GM21381 (cell line): Measurements from ENCODE around the gene PARD6B.
A peak's percentile ranks its signal among the peaks of the same experiment; 100 is the strongest.
"Not testable (repeated sequence)": the region's sequence is repeated elsewhere in the genome, so short reads cannot be mapped to it uniquely, and the experiment has no call there.

Experiments used
- ATAC-seq: cut with Tn5 transposase; IDR thresholded peaks from one replicate; pipeline ENCODE4 v1.9.1; 2021; ENCODE audit warnings: mild to moderate bottlenecking, moderate library complexity; ENCODE audit not compliant: unreplicated experiment

PARD6B gene

DNA sequence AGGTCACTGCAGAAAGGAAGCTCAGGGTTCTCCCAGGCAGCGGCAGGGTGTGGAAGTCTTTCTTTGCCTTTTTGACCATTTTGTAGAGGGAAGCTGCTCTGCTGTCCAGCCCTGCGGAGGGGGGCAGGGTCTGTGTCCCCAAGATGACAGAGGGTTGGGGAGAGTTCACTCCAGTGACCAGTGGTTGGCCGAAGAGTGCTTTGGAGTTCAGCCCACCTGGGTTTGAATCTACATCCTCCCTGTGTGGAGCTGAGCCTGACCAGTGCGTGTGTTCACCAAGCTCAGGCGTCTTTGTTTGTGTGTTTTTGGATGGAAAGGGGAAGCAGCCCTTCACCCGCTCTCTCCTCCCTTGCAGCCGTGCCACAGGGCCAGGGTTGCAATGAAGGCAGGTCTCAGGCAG lies 37.6 kb downstream of the PARD6B start:
- ATAC-seq: not testable (repeated sequence)

DNA sequence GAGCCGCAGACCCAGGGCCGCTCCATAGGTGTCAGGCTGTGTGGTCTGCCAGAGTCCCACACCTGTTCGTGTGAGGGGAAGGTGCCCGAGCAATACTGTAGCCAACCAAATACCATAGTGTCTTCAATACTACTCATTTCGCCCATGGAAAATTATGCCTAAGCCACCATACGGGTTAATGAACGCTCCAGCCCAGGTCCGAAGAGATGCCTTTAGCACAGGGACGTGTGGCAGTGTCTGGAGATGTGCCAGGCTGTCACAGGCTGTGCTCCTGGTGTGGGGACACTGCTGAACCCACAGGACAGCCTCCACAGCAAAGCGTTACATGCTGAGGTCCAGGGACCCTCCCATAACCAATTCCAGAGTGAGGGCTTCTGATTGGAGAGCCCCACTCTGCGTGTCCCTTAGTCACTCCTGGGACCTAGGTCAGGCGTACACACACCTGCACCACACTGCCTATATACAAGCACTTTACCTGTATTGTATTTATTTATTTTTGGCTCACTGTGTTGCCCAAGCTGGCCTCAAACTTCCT lies 38.2 kb downstream of the PARD6B start:
- ATAC-seq: not testable (repeated sequence)

DNA sequence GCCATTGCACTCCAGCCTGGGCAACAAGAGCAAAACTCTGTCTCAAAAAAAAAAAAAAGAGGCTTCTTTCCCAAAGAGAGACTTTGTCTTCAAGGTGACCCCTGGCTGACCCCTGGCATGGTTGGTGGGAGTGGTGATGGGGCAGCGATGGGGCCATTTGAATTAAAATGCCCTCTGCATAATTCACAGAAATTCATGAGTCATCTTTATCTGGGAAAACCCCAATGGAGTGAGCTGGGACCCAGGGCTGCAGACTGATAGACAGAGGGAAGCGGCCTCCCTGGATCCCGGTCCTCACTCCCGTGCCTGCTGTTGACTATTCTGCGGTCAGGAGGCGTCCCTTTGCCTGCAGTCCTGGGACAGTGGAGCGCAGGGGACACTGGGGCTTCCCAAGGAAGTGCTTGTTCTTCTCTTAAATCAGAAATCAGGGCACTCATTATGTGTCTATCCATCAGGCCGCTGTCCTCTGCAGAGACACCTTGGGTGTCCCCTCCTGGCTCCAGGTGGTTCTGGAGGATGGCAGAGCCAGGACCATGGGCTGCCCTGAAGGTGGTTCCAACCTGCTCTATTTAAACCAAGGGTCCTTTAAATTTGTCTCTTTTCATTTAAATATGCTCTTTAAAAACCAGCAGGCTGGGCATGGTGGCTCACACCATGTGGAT lies 40.2 kb downstream of the PARD6B start:
- ATAC-seq: not testable (repeated sequence)

DNA sequence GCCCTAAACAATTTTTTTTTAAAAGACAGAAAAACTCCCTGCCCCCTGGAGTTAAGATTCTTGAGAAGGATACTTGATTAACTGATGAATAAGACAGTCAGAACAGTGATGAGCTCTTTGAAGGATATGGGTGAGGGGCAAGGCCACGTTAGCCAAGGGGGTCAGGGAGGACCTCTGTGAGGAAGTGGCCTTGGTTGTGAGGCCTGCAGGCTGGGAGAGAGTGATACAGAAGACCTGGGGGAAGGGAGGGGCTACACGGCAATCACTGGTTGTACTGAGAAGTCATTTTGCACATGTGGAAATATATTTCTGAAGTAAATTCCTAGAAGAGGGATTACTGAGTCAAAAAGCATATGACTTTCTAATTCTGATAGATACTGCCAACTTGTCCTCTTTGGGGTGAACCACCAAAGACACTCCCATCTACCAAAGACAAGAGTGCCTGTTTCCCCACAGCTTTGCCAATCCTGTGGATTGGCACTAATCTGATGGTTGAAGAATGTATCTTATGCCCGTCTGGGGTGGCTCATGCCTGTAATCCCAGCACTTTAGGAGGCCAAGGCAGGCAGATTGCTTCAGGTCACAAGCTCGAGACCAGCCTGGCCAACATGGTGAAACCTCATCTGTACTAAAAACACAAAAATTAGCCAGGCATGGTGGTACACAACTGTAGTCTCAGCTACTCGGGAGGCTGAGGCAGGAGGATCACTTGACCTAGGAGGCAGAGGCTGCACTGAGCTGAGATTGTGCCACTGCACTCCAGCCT lies 41.2 kb downstream of the PARD6B start:
- ATAC-seq: no peak

DNA sequence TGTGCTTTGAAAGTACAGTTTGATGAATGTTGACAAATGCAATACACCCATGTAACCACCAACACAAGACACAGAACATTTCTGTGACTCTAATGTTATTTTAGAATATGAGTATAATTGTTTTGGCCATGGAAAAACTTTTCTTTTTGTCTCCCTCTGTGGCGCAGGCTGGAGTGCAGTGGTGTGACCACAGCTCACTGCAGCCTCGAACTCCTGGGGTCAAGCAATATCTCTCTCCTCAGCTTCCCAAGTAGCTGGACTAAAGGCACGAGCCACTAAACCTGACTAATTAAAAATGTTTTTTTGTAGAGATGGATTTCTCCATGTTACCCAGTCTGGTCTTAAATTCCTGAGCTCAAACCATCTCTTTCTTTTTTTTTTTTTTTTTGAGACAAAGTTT lies 43.1 kb downstream of the PARD6B start:
- no peak for ATAC-seq

DNA sequence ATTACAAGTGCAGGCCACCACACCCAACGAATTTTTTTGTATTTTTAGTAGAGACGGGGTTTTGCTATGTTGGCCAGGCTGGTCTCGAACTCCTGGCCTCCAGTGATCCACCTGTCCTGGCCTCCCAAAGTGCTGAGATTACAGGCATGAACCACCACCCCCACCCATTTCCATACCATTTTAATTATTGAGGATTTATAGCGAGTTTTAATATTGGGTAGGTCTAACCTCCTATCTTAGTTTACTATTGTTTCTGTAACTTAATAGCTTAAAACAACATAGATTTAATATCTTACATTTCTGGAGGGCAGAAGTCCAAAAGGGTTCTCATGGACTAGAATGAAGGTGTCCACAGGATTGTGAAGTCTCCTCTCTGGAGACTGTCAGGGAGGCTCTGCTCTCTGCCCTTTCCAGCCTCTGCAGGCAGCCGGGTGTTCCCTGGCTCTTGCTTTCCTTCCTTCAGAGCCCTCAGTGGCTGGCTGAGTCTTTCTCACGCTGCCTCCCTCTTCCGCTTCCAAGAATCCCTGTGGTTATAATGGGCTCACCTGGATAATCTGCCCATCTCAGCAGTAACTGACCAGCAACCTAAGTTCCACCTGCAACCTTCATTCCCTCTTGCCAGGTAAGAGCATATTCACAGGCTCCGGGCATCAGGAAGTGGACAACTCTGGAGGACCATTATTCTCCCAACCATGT lies 44.9 kb downstream of the PARD6B start:
- no peak for ATAC-seq

DNA sequence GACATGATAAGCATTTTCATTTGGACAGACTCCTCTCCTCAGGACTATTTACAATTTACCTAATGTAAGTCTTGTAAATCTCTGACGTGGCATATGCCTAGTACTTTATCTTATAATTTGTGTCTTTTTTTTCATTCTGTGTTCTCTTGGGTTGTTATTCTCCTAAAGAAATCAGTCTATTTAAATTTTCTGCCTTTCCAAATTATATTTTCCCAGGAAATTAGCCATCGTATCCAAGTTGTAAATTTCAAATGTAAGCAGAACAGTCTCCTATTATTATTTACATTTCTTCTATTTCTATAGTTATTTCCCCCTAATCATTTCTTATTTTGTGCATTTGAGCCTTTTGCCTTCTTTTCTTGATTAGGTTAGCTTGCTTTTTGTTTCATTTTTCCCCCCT lies 46.0 kb downstream of the PARD6B start:
- no peak for ATAC-seq

DNA sequence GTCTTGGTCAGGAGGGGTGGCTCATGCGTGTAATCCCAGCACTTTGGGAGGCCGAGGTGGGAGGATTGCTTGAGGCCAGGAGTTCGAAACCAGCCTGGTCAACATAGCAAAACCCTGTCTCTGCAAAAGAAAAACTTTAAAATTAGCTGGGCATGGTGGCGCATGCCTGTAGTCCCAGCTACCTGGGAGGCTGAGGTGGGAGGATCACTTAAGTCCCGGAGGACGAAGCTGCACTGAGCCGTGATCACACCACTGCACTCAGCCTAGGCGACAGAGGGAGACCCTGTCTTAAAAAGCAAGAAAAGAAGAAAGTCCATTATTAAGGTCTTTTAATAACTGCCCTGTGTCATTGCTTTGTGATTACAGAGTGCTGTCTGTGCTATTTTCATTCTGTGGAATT lies 47.6 kb downstream of the PARD6B start:
- not testable (repeated sequence) for ATAC-seq

DNA sequence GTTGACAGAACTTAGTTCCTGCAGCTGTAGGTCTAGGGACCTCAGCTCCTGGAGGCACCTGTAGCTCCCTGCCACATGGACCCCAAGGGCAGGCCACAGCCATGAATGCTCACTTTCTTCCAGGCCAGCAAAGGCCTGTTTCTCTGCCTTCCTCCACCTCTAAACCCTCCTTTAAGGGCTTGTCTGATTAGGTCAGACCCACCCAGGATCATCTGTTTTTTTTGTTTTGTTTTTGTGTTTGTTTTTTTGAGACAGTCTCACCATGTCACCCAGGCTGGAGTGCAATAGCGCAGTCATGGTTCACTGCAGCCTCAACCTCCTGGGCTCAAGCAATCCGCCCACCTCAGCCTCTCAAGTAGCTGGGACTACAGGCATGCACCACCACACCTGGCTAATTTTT lies 52.0 kb downstream of the PARD6B start:
- no peak for ATAC-seq

DNA sequence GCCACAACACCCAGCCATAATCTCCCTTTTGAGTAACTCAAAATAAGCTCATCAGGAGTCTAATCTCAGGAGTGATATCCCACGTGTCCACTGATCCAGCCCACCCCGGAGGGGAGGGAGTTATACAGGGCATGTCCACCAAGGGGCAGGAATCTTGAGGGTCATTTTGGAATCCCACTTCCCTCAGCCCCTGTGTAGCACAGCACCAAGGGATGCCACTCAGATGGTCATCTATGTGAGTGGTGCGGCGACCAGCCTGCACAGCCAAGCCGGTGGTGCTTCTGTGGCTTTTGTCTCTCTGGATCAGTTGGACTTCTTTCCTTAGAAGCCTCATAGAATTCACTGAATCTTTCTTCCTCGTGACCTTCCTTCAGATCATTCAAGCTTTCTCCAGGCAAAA lies 52.5 kb downstream of the PARD6B start:
- no peak for ATAC-seq

DNA sequence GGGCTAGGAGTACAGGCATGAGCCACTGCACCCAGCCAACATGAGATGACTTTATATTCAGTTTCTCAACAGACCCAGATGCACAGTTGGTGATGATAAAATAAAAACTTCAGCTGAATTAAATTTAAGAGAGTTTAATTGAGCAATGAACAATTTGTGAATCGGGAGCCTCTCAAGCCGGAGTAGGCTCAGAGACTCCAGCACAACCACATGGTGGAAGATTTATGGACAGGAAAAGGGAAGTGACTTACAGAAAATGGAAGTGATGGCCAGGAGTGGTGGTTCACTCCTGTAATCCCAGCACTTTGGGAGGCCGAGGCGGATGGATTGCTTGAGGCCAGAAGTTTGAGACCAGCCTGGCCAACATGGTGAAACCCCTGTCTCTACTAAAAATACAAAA lies 53.1 kb downstream of the PARD6B start:
- ATAC-seq: no peak

DNA sequence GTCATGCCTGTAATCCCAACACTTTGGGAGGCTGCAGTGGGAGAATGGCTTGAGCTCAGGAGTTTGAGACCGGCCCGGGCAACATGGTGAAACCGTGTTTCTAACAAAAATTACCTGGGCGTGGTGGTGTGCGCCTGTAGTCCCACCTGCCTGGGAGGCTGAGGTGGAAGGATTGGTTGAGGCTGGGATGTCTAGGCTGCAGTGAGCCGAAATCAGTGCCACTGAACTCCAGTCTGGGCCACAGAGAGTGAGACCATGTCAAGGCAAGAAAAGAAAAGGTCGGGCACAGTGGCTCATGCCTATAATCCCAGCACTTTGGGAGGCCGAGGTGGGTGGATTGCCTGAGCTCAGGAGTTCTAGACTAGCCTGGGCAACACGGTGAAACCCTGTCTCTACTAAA lies 55.3 kb downstream of the PARD6B start:
- no peak for ATAC-seq

DNA sequence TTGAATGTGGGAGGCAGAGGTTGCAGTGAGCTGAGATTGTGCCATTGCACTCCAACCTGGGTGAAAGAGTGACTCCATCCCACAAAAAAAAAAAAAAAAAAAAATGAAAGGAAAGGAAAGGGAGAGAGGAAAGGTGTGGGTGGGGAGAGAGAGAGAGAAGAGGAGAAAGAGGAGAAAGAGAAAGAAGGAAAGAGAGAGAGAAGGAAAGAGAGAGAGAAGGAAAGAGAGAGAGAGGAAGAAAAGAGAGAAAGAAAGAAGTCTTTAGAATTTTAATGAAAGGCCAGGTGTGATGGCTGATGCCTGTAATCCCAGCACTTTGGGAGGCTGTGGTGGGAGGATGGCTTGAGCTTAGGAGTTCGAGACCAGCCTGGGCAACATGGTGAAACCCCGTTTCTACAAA lies 55.8 kb downstream of the PARD6B start:
- ATAC-seq: no peak

DNA sequence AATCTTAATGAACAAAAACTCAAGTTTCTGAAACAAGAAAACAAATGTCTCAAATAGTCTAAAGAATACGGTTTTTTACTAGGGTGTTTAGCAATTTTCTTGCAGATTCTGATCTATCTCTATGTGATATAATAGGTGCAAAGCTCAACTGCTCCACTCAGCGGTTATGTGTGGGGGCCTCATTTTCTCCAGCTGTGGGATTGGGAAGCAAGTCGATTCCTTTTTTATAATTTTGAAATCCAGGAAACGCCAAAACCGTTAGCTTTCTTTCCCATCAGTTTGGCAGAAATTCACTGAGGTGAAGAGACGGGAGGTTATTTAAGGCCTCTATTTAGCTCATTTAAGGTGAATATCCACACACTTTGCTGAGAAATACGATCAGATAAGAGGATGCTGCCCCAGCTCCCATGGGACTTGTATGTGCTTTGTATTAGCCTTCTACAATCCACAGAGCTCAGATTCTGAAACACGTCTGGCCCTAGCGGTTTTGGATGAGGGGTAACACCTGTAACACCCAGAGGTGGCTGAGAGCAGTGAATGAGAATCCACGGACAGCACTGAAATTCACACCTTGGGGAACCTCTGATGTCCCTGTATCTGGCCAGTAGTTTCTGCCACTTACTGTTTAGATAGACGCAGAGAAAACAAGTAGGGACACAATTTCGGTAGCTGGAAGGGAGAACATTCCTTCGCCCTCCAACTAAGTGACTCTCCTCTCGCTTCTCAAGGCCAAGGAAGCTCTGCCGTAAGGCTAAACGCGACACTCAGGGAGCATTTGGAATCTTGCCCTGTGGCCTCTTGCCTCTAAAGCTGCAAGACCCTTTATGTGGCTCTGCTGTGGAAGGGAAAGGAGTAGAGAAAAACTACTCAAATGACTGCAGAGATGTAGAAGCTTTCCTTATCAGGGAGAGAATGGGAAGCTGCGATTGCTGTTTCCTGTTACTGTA lies 56.9 kb downstream of the PARD6B start:
- no peak for ATAC-seq

DNA sequence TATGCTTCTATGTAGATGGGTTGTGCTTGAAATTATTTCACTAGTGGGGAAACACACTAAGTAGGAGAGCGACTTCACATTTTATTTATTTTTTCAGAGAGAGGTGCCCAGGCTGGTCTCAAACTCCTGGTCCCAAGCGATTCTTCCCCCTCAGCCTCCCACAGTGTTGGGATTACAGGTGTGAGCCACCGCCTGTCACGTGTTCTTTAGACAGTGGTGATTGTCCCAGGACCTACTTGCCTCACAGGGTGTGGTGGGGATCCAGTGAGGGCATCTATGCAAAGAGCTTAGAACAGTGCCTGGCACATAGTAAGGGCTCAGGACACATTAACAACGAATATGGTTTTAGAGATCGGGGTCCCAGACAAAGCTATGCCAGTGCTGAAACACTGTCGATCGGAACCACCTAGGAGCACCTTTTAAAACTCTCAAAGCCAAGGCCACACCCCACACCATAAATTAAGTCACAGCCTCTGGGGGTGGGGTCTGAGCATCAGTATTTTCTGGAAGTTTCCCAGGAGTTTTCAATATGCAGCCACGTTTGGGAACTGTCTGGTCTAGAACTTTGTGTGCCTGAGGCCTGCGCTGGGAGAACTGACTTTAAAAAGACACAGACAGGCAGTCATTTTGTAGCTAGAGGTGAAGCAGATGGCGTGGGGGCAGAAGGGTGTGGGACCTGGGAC lies 58.7 kb downstream of the PARD6B start:
- ATAC-seq: no peak

DNA sequence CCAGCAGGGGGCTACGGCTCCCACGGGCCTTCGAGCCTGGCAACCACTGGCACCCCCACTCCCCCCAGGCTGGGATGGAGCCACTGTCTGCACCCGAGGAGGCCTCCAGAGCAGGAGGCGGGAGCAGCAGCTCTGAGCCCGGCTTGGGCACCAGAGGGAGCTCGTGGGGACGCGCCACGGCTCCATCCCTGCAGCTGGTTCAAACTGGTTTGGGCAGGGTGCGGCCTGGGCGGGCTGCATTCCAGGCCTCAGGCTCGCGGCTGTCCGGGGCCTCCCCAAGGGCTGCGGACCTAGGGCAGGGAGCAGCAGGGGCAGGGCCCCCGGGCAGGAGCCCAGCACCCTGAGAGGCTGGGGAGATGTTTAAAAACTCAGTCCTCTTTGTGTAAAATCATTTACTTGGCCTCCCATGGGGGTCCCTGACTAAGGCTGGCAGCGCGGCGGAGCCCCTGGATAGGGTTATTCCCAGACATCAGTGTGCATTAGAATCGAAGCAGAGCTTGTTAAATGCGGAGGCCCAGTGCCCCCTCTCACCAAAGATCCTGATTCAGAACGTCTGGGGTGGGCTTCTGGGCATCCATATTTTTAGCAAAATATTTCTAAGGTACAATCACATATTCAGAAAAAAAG lies 59.4 kb downstream of the PARD6B start:
- ATAC-seq: peak; percentile 58

DNA sequence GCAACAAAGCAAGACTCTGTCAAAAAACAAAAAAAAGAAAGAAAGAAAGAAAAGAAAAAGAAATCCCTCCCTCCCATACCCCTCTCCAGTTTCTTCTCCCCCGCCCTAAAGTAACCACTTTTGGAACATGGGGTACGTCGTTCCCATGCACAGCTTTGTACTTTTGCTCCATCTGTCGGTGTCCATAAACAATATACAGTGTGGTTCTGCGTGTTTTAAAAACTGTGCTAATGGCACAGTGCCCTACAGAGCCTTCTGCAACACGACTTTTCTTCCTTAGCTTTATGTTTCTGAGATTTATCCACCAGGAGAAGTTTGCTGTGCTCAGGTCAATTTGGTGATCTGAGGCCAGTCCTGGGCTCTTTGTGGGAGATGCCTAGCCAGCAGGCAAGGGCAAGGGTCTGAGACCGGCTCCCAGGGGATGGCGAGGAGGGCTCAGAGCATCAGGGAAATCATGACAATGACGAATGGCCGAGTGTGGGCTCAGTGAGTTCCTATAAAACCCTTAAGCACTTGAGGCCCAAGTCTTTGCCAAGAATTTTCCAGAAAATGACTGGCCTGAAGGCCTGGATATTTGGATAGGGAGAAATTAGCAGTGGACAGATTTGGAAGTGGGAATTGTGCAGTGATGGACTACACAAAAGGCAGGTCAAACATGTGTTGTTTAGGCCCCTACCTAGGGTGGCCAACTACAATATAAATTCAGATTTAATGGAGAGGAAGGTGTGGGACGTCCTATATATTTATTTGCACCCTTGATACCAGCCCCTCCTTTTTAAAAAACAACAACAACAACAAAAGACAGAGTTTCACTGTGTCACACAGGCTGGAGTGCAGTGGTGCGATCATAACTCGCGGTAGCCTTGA lies 61.6 kb downstream of the PARD6B start:
- ATAC-seq: no peak

DNA sequence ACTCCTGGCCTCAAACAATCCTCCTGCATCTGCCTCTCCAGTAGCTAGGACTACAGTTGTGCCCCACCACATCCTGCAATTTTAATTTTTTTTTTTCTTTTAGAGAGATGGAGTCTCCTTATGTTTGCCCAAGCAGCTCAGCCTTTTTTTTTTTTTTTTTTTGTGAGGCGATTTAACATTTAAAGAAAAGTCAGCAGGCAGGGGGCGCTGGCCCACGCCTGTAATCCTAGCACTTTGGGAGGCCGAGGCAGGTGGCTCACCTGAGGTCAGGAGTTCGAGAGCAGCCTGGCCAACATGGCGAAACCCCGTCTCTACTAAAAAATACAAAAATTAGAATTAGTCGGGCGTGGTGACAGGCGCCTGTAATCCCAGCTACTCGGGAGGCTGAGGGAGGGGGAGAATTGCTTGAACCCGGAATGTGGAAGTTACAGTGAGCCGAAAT lies 62.2 kb downstream of the PARD6B start:
- ATAC-seq: not testable (repeated sequence)
